Kidney tubule cell (primary cell): ENCODE results near the gene DCUN1D1.
A peak's percentile ranks its signal among the peaks of the same experiment; 100 is the strongest.

Experiments used
- DNase-seq: peaks from one replicate; pipeline ENCODE4 v3.0.0-alpha.2; 2018; ENCODE audit warnings: low spot score

Gene DCUN1D1

GRCh38 chr3:182936239-182936917, 44.0 kb downstream of the DCUN1D1 start:
- DNase-seq = no peak

- DNase-seq = no peak
Observed at GRCh38 chr3:182935803-182936202, 44.5 kb downstream of the DCUN1D1 start.

GRCh38 chr3:182925944-182926337, 54.4 kb downstream of the DCUN1D1 start:
- no peak for DNase-seq

GRCh38 chr3:182925330-182925943, 54.9 kb downstream of the DCUN1D1 start:
- no peak for DNase-seq

GRCh38 chr3:182921665-182922355, 58.5 kb downstream of the DCUN1D1 start:
- no peak for DNase-seq

GRCh38 chr3:182920515-182921084, 59.7 kb downstream of the DCUN1D1 start:
- peak; percentile 34 for DNase-seq

GRCh38 chr3:182919866-182920357, 60.4 kb downstream of the DCUN1D1 start:
- no peak for DNase-seq

GRCh38 chr3:182917134-182917533, 63.2 kb downstream of the DCUN1D1 start:
- no peak for DNase-seq

- no peak for DNase-seq
Observed at GRCh38 chr3:182914341-182914740, 66.0 kb downstream of the DCUN1D1 start.

- no peak for DNase-seq
Observed at GRCh38 chr3:182913889-182914288, 66.4 kb downstream of the DCUN1D1 start.

- no peak for DNase-seq
Observed at GRCh38 chr3:182912474-182912873, 67.9 kb downstream of the DCUN1D1 start.

- DNase-seq = no peak
Observed at GRCh38 chr3:182911782-182912111, 68.6 kb downstream of the DCUN1D1 start.

GRCh38 chr3:182910936-182911781, 69.2 kb downstream of the DCUN1D1 start:
- DNase-seq = no peak

- peak; percentile 61 for DNase-seq
Observed at GRCh38 chr3:182909318-182910040, 70.9 kb downstream of the DCUN1D1 start.

GRCh38 chr3:182908471-182908870, 71.9 kb downstream of the DCUN1D1 start:
- no peak for DNase-seq

GRCh38 chr3:182906036-182906435, 74.3 kb downstream of the DCUN1D1 start:
- no peak for DNase-seq

GRCh38 chr3:182905623-182906022, 74.7 kb downstream of the DCUN1D1 start:
- no peak for DNase-seq

GRCh38 chr3:182904164-182904563, 76.2 kb downstream of the DCUN1D1 start:
- DNase-seq = no peak

GRCh38 chr3:182902236-182902635, 78.1 kb downstream of the DCUN1D1 start:
- no peak for DNase-seq

- no peak for DNase-seq
Observed at GRCh38 chr3:182896553-182896952, 83.8 kb downstream of the DCUN1D1 start.

GRCh38 chr3:182895513-182896112, 84.7 kb downstream of the DCUN1D1 start:
- DNase-seq = no peak
